GM12872 (cell line): ENCODE results near the gene MYLK.

Experiments
- TF ChIP-seq, protein P1 (sequence below): IDR thresholded peaks from 3 replicates; pipeline ENCODE4 v1.5.1; 2011; ENCODE audit warnings: low read depth, mild to moderate bottlenecking, low read length, moderate library complexity; ENCODE audit not compliant: insufficient read depth

MYLK gene

DNA sequence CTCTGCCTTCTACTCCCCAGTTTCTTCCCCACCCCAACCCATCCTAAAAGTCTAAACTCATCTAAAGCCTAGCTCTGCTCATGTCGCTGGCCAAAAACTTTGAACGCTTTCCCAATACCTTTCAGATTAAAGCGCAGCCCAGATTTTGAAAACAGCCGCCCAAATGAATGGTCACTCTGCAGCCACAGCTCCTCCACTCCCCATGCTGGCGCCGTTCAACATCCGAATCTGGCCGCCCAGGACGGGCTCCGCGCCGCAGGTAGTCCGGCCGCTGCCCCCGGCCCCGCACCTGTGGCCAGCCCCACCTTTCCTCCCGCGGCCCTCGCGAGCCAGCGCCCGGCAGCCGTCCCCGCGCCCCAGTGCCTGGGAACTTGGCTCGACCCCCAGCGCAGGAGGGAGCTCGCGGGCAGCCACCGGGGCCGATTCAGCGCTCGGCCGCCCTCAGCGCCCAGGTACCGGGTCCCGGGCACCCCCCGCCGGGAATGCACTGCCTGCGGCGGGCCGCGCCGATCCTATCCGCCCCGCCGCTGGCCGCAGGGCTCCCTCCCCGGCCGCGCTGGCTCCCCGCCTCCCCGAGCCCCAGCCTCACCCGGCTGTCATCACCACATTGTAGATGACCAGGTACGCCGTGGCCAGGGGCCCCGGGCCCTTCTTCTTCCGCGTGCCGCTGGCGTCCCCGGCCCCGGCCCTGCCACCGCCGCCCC, 299.7 kb downstream of the MYLK start:
- TF ChIP-seq, protein P1, sequence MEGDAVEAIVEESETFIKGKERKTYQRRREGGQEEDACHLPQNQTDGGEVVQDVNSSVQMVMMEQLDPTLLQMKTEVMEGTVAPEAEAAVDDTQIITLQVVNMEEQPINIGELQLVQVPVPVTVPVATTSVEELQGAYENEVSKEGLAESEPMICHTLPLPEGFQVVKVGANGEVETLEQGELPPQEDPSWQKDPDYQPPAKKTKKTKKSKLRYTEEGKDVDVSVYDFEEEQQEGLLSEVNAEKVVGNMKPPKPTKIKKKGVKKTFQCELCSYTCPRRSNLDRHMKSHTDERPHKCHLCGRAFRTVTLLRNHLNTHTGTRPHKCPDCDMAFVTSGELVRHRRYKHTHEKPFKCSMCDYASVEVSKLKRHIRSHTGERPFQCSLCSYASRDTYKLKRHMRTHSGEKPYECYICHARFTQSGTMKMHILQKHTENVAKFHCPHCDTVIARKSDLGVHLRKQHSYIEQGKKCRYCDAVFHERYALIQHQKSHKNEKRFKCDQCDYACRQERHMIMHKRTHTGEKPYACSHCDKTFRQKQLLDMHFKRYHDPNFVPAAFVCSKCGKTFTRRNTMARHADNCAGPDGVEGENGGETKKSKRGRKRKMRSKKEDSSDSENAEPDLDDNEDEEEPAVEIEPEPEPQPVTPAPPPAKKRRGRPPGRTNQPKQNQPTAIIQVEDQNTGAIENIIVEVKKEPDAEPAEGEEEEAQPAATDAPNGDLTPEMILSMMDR: no peak

DNA sequence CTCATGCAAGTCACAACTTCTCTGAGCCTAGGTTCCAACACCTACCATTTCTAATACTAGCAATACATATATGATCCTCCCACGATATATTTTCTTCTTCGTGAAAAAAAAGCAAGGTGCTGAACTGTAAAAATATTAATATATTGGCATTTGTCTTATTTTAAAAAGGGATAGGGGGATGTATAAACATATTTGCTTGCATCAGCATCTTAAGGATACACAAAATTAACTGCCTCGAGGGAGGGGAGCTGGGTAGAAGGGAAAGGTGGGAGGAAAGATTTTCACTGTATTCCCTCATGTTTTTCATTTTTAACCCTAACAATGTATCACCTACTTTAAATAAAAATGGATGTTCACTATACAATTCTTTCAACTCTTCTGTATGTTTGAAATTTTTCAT, 300.6 kb downstream of the MYLK start:
- TF ChIP-seq, protein P1: no peak

DNA sequence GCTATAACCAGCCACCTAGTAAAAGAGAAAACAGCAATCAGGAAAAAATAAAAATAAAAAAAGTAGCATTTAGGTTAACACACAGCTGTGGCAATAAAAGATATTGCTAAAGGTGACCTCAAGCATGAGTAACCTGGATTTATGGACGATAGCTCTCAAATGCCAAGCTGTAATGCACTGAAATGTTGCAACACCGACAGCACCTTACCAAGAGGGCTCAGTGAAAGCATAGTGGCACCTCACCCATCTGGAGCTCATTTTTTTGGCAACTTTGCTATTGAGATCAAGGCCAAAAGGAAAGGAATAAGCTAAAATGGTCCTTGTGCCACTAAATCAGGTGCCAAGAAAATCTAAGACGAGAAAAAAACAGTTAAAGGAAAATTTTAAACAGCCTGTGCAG, 301.8 kb downstream of the MYLK start:
- TF ChIP-seq, protein P1: no peak

DNA sequence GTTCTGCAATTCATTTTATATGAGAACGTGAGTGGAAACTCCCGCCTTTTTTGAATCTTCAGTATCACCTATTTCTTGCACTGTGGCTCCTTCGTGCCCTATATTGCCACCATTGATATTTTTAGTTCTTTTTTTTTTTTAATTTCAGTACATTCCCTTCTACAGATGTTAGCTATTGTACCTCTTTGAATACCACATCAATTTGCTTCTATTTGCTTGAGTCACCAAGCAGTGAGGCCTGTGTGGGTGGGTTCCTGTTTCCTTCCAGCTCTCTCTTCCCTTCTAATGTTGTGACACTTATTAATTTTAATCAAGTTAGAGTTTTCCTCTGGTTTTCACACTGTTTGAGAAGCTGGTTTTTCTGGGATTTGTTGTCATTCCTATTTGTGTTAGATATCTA, 308.0 kb downstream of the MYLK start:
- TF ChIP-seq, protein P1: no peak

DNA sequence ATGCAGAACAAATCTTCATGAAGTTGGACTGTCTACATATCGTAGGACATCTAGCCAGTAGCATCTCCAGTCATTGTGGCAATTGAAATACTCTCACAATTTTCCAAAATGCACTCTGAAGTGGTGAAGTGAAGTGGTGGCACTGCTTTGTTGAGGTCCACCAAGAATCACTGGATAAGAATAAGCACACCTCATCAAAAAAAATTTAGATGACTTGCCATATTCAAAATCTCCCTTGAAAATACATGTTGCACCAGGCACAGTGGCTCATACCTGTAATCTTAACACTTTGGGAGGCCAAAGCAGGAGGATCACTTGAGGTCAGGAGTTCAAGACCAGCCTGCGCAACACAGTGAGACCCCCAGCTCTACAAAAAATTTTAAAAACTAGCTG, 312.2 kb downstream of the MYLK start:
- TF ChIP-seq, protein P1: no peak

DNA sequence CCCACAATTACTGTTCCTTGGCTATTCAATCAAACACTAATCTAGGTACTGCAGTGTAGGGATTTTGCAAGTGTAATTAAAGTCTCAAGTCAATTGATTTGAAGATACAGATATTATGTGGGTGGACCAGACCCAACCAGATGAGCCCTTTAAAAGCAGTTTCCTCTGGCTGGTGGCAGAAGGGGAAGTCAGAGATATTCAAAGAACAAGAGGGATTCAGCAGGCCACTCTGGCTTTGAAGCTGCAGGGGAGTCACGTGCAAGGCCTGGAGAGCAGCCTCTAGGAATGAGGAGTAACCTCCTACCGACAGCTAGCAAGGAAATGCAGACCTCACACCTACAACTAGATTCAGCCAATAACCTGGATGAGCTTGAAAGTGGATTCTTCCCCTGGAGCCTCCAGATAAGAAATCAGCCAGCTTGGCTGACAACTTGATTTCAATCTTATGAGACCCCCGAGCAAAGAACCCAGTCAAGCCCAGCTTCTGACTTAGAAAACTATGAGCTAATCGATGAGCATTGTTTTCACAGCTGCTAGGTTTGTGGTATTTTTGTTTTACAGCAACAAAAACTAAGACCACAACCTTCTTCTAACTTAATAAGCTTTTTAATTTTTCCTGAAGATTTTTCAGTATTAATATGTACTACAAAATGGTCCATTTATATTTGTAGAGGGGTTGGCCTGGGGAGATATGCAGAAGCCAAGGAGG, 312.7 kb downstream of the MYLK start:
- TF ChIP-seq, protein P1: no peak

DNA sequence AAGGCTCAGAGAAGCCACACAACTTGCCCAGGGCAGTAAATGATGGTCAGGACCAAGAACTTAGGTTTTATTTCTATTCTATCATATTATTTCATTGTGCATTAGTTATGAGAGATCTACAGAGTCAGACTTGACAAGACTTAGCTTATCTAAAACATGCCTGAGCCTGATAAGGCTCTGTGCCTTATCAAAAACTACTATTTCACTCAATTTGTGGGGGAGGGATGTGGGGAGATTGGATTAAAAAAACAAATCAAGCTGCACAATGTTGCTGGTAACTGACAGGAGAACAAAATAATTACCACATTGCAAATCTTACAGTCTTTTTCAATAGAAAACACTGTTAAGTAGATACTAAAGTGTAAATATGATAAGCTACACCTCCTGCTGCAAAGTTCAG, 315.3 kb downstream of the MYLK start:
- TF ChIP-seq, protein P1: no peak
